NCI-H2107 treated with DMSO at 0.1 percent for 48 hours (cell line): ENCODE measurements around the gene RBM38.

ENCODE experiments used
- DNase-seq: peaks from one replicate; lab custom pipeline; 2025; ENCODE audit not compliant: unreplicated experiment; lab: John Stamatoyannopoulos, UW

RBM38 gene

DNA sequence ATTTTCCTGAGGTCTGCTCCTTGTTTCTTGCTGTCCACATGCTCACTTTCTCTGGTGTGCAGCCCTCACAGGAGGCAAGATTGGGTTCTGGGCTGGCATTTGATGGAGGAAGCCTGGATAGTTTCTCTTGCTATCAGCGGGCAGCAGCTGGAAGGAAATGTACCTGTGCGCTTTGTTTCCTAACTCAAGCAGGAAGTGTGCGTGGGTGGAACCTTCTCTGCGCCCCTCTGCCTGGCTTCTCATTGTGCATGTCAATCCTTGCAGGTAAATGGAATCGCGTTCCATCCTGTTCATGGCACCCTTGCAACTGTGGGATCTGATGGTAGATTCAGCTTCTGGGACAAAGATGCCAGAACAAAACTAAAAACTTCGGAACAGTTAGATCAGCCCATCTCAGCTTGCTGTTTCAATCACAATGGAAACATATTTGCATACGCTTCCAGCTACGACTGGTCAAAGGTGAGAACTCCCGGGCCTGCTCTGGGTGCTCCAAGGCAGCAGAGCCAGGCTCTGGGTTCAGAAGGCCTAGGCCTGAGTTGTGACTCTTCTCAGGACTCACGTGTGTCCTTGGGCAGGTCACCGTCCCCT lies 16.8 kb upstream of the RBM38 start:
- DNase-seq = no peak

DNA sequence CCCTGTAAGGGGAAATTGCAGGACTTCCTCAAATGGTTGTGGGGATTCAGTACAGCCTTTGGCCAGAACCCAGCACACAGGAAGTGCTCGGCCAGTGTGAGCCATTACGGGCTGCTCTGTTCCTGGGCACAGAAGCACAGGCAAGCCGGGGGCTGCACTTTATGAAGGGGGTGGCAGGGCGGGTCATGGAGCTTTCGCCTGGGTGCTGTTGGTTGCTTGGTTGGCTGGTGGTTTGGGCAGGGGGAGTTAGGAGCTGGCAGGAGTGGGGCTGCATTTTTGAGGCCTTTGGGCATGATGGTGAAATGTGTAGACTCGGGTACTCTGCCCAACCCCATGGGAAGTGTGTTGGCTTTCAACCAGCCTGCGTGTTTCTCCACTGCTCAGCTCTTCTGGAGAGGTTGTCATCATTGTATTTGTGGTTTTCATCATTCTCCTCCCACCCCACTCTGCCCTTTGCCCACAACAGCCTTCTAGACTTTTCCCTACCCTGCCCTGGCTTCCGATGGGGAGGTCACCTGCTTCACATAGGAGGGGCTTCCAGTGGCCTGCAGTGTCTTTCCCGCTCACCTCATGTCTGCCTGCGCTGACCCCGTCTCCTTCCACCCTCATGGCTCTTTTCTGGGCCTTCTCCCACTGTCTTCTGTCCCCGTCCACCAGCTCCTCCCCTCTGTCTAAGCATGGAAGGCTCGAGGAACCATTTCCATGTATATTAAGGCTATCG lies 16.1 kb upstream of the RBM38 start:
- DNase-seq = no peak

DNA sequence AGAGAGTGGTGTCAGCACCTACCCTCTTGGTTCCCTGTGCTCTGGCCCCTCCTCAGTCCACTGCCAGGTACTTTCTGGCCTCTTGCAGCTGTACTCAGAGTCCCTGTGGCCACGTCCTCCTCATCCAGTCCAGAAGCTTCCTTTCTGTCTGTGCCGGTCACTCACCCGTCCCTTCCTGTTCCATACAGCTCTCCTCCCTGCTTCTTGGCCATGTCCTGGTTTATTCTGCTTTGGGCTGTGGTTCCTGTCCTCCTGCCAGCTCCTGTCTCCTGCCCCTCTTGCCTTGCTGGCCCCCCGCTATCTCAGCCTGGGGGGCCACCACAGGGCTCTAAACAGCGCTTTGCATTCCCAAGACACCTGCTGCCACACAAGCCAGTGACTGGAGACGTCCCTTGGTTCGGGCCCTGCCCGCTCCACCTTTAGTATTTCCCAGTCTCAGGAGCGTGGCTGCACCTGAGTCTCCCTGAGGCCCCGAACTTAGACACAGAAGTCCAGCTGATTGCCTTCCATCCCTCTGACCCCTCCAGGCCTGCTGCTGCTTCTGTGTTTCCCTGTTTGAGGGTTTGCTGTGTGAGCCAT lies 15.5 kb upstream of the RBM38 start:
- no peak for DNase-seq

GRCh38 chr20:57377350-57377749 lies 13.8 kb upstream of the RBM38 start:
- no peak for DNase-seq

DNA sequence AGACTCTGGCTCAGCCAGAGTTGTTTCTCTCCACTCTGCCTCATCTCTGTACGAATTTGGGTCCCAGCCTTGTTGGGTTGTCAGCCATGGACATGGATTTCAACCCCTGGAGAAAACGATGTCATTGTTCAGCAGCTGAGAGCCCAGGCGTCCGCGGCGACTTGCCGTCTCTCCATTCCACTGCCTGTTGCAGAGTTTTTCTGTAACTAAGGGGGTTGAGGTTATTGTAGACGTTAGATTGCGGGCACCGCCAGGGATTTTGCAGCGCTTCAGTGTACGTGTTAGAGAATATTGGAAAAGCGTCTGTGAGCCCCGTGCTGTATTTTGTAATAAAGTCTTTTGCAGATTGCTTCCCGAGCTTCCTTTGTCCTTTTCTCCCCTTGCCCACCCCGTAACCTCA lies 13.1 kb upstream of the RBM38 start:
- no peak for DNase-seq

DNA sequence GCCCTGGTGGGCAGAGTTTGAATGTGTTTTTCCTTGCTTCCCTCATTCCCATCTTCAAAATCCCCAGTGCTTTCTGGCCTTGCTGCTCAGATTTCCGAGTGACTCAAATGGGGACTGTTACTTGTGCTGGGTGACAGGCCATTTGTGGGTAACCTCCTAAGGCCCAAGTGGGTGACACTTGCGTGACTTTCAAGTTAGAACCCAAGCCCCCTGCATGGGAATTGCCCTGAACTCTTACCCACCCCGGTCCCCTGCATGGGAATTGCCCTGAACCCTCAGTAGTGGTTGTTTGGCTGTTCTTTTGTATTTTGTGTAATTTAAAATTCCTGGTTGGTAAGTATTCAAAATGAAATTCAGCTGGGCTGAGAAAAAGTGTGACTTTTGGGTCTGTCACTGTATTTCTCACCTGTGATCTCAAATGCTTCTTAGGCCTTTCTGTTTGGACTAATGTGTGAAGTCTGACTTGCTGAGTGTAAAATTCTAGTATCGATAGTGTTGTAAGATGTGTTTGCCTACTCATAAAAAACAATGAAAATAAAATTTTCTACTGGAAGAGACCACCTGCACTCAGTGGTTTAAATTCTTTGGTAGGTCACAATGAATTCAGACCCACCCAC lies 12.4 kb upstream of the RBM38 start:
- DNase-seq = no peak

- no peak for DNase-seq
Observed at GRCh38 chr20:57379263-57379647, 11.9 kb upstream of the RBM38 start.

- no peak for DNase-seq
Observed at GRCh38 chr20:57380081-57380750, 11.0 kb upstream of the RBM38 start.

DNA sequence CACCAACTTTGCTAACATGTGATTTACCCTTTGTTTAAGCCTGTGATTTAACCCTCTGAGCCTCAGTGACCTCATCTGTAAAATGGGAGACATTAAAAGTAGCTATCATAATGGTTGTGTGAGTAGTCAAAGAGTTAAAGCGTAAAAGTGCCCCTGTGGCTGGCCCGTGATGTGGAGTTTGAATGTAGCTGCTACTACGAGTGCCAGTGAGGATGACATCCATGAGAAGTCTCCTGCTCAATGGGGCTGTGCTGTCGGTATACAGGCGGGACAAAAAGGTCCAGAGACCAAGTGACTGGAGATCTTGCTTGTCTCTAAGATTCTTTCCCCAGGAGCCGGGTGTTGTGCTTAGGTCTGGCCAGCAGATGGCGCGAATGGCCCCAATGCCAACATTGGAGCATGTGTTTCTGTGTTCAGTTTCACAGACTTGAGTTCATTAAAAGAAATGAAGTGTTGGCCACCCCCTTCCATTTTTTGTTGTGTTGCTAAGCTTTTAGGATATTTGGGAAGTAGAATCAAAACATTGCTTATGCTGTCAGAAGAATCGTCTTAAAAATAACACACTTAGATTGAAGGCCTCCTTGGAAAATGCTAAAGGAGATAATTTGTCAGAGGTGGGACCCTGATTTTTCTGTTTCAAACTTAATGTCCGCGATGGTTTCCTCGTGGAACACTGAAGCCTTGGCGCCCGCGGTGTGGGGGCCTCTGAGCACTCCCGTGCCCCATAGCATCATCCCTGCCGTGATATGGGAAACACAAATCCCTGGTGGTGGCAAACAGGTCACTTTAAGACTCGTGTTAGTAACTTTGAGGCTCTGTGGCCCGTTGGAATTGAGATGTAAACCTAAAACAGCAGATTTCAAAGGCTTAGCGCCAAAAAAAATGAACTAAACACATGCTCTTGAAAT lies 9.3 kb upstream of the RBM38 start:
- peak; percentile 49 for DNase-seq

DNA sequence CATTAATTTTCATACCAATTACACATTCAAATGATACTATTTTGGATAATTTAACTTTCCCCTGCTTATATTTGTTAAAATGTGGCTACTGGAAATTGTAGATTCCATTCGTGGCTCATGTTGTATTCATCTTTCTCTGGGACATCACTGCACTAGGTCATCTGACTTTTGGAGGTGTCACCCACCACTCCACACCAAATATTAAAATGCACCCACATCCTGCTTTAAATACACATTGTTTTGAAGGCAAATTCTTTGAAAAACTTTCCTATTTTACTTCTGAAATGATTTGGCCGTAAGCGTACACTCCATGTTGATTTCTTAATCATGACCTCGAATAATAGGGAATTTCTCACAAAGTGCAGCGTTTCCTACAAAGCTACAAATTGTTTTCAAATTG lies 8.7 kb upstream of the RBM38 start:
- DNase-seq = no peak

- DNase-seq = peak; percentile 28
Observed at GRCh38 chr20:57383447-57384347, 7.5 kb upstream of the RBM38 start.

DNA sequence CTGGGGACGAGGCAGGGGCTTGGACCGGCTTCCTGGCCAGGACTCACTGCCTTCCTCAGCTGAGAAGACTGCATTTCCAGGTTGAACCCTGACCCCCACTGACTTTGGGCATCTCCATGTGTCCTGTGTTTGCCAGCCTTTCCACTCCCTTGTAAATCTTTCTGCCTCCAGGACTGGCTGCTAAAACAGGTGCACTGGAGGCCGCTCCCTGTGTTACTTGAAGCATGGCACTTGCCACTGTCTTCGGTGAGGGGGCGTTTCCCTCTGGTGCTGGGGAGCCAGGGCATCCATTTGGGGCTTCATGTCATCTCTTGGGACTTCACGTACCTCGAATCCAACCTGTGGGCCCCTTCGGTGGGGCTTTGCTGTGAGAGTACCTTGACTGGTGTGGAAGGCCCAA lies 6.7 kb upstream of the RBM38 start:
- DNase-seq = no peak

DNA sequence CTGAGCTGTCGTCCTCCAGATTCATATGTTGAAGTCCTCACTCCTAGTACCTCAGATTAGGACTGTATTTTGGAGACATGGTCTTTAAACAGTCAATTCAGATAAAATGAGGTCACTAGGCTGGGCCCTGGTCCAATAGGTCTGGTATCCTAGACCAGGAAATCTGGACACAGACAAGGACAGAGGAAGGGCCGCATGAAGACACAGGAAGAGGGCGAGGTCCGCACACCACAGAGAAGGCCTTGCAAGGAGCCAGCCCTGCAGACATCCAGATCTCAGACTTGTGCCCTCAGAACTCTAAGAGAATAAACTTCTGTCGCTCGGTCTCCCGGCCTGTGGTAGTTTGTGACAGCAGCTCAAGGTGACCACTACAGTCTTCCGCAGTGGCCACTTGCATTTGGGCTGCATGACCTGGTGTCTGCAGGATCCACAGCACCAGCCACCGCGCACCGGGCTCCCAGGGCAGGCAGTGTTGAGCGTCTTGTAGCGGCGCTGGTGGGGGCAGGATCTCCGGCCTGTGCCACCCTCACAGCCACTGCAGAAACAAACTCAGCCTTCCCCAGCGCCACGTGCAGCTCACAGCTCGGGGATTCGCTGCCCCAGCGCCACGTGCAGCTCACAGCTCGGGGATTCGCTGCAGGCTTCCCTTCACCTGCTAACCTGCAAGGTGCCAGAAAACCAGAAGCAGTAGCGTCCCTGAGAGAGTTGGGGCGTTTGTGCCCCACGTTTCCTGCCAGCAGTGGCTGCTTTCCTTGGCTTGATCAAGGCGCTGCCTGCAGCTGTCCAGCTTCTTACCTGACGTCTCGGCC lies 6.0 kb upstream of the RBM38 start:
- DNase-seq = no peak

- no peak for DNase-seq
Observed at GRCh38 chr20:57385940-57386339, 5.3 kb upstream of the RBM38 start.

- DNase-seq = no peak
Observed at GRCh38 chr20:57386762-57387161, 4.4 kb upstream of the RBM38 start.

GRCh38 chr20:57387463-57387862 lies 3.7 kb upstream of the RBM38 start:
- no peak for DNase-seq

- DNase-seq = no peak
Observed at GRCh38 chr20:57387945-57388371, 3.2 kb upstream of the RBM38 start.

DNA sequence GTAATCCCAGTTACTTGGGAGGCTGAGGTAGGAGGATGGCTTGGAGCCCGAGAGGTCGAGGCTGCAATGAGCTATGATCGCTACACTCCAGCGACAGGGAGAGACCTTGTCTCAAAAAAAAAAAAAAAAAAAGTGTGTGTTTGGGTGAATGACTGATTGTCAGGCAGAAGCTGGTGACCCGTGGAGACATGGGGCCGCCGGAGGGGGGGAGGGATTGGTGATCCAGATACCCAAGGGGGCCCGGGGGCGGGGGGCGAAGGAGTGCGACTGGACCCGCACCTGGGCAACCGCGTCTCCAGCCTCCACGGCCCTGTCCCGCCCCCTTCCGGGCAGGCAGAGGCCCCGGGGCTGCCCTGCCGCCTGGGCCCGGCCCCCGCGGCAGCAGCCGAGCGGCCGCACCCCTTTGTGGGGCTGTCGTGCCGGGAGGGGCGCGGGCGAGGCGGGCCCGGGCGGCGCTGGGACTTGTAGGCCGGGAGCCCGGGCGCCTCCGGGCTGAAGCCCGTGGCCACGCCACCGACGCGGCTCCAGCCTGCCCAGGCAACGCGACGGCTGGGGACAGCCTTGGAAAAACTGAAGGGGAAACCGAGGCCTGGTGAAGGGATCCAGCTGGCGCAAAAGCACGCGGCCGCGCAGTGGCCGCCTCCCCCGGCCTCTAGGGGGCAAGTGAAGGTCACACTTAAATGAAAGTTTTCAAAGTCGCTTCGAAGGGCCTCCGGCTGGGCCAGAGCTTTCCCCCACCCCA lies 2.1 kb upstream of the RBM38 start:
- DNase-seq = peak; percentile 20
